NAMALWA (cell line): ENCODE results near the gene RRN3.
"Not testable (repeated sequence)": the region's sequence is repeated elsewhere in the genome, so short reads cannot be mapped to it uniquely, and the experiment has no call there.

ENCODE experiments used
- DNase-seq: peaks from one replicate; pipeline ENCODE4 v3.0.0-alpha.2; 2015; ENCODE audit warnings: low spot score

The RRN3 gene

DNA sequence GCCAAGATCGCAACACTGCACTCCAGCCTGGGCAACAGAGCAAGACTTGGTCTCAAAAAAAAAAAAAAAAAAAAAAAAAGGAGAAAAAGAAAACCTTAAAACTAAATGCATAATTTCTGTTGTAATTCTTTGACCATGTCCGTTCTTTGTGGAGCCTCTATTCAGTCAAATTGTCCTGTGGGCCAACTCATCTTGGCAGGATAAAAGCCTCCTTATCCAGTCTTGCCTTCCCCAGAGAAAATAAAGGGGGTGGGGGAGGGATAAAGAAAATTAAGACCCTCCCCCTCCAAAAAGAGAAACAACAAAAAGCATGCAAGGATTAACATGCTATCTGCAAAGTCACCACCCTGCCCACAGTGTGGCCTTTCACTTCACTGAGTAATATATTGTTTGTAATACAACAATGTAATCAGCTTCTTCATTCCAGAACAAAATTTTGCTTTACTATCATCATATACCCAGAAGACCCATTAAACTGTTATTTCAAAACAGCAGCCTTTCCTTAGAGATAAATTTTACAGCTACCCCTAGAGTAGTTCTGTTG, 5.4 kb upstream of the RRN3 start:
- not testable (repeated sequence) for DNase-seq

DNA sequence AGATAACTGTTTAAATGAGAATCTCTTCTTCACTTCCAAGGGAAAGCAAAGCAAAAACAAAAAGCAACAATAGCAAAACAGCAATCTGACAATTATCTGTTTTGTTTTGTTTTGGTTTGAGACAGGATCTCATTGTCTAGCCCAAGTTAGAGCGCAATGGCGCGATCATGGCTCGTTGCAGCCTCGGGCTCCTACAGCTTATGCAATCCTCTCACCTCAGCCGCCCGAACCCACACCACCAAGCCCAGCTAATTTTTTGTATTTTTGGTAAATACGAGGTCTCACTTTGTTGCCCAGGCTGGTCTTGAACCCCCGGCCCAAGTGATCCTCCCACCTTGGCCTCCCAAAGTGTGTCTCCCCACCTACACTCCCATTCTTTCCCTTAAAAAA, 2.5 kb upstream of the RRN3 start:
- DNase-seq, result not testable (repeated sequence)

GRCh38 chr16:15093571-15093954, 509 bp downstream of the RRN3 start:
- not testable (repeated sequence) for DNase-seq

DNA sequence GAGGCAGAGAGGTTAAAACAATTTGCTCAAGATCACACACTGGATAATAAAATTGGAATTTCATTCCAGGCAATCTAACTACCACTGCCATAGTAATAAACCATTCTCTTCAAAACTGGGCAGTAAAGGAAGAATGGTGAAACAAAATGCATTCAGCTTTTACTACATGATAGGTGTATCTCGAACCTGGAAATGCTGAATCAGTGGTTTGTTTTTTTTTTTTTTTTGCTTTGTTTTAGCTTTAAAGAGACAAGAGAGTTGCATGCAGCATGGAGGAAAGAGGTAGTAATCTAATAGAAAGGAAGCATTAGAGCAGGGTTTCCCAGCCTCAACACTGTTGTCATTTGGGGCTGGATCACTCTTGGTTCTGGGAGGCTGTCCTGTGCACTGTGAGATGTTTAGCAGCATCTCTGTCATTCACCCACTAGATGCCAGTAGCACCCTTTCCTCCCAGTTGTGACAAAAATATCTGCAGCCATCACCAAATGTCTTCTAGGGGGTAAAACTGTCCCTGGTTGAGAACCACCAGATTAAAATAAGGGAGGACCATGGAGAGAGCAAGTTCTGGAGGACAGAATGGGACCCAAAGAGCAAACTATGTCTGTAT, 3.3 kb downstream of the RRN3 start:
- DNase-seq, result not testable (repeated sequence)

GRCh38 chr16:15082788-15083187, 11.3 kb downstream of the RRN3 start:
- DNase-seq, result not testable (repeated sequence)

- not testable (repeated sequence) for DNase-seq
Measured at GRCh38 chr16:15080883-15081282, 13.2 kb downstream of the RRN3 start.

- DNase-seq, result not testable (repeated sequence)
Measured at GRCh38 chr16:15076161-15076560, 17.9 kb downstream of the RRN3 start.

GRCh38 chr16:15073101-15073500, 21.0 kb downstream of the RRN3 start:
- DNase-seq, result no peak

DNA sequence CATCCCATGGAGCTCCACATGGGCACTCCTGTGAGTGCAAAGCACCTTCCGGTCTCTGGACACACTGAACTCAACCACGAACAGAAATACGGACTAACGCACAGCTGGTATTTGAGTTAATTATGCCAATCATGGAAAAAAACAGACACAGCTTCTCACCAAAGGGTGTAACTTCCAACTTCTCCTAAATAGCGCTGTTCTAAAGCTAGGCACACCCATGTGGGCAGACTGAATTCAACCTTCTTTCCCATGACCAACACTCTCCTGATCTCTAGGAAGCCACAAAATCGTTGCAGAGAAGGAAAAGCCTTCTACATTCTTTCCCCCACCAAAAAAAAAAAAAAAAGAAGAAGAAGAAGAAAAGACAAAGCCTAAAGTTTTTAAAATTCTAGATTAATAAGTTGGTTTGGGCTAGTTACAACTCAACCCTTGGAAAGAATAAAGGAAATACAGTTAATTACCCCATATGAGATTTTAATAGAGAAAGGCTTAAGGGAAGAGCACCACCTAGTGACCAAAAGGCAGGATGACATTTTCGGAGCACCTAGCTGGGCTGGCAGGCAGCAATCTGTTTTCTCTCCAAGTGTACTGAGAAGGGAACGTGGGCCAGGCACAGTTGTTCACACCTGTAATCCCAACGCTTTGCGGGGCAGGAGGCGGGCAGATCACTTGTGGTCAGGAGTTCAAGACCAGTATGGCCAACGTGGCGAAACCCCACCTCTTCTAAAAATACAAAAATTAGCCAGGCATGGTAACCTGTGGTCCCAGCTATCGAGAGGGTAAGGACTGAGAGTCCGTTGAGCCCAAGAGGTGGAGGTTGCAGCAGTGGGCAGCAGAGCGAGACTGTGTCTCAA, 21.9 kb downstream of the RRN3 start:
- not testable (repeated sequence) for DNase-seq

- not testable (repeated sequence) for DNase-seq
Measured at GRCh38 chr16:15071013-15071412, 23.1 kb downstream of the RRN3 start.

- DNase-seq, result not testable (repeated sequence)
Measured at GRCh38 chr16:15066690-15067089, 27.4 kb downstream of the RRN3 start.

- not testable (repeated sequence) for DNase-seq
Measured at GRCh38 chr16:15065961-15066360, 28.1 kb downstream of the RRN3 start.

- DNase-seq, result not testable (repeated sequence)
Measured at GRCh38 chr16:15062085-15062810, 31.8 kb downstream of the RRN3 start.

DNA sequence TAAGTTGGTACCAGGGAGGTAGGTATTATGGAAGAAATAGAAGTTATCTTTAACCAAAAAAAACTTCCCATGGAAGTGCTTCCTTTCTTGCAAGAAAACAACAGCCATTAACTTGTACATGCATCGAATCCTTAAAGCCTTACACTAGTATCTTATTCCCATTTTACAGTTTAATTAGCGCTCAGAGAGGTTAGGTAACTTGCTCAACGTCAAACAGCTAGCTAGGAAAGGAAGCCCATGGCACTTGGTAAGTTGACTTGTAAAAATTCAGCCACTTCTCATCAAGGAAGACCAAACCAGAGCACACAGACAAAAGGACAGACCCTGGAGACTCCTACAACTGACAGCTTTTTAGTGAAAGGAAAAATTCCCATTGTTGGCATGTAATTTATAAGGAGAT, 34.7 kb downstream of the RRN3 start:
- DNase-seq, result no peak

DNA sequence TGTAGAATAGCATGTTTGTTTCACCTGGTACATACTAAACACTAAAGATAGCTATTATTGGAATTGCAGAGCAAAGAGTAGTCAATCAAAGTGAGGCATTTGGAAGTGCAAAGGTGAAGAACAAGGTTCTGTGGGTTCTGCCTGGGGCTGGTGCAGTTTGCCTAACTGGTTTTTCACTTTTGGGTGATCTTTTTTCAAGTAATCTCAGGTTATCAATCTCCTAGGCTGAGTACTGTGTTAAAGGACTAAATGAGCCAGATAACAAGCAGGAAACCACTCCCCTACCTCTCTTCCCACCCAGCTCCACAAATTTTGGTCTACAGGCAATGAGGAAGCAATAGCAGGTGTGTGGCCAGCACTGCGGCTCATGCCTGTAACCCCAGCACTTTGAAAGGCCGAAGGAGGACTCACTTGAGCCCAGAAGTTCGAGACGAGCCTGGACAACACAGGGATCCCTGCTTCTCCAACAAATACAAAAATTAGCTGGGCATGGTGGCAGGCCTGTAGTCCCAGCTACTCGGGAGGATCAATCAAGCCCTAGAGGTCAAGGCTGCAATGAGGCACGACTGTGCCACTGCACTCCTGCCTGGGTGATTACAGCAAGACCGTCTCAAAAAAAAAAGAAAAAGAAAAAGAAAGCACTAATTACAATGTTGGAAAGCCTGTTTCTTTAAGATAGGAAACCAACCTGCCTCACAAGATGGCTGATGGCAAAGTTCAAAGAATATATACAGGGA, 36.2 kb downstream of the RRN3 start:
- no peak for DNase-seq

- peak; percentile 88 for DNase-seq
Measured at GRCh38 chr16:15055141-15056053, 38.7 kb downstream of the RRN3 start.

DNA sequence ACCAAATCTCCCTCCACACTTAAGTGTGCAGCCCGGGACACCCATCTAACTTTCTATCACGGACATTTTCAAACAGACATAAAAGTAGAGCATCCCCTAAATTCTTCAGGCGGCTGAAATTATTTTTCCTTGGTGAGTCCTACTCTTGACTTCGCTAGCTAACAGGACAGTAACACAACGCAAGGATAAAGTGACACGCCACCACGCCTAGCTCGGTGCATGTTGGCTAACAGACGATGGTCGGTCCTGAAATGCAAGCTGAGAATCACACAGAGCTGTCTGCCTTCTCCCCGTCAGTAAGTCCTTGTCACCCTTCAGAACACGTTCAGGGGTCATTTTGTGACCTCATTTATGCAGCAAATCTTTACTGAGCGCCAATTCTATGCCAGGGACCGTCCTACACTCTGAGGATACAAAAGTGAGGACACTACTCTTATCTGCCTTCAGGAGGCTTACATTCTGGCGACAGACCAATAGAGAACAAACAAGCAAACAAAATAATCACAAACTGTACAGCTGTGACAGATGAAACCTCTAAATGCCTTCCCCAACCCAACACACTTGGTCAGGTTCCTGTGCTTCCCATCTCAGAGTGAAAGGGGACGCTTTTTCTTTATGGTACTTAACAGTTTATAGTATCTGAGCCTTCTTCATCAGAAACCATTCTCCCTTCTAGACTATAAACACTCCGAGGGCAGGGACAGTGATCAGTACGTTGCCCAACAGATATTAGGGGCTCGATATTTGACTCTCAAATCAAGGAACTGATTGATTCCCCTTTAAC, 39.5 kb downstream of the RRN3 start:
- DNase-seq, result no peak

DNA sequence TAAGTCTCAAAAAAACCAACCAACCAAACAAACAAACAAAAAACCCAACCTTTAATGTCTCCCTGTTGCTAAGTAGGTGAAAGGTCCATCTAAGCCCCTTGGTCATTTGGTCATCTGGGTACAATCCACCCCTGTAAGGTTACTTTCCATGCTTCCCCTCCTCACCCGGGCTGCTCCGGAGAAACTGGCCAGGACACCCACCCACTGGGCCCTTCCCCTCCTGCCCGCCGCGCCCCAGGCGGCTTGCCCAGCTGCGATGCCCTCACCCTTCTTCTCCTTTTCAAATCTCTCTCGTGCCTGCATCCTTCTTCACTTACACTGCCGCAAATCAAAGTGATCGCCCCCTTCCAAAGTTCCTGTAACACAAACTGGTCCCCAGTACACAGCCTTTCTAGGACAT, 40.2 kb downstream of the RRN3 start:
- DNase-seq, result no peak

GRCh38 chr16:15052747-15053476, 41.2 kb downstream of the RRN3 start:
- DNase-seq, result no peak
